ENCODE data around the gene BBOX1.
"Not testable (repeated sequence)": the region's sequence is repeated elsewhere in the genome, so short reads cannot be mapped to it uniquely, and the experiment has no call there.

BBOX1 gene, protein sequence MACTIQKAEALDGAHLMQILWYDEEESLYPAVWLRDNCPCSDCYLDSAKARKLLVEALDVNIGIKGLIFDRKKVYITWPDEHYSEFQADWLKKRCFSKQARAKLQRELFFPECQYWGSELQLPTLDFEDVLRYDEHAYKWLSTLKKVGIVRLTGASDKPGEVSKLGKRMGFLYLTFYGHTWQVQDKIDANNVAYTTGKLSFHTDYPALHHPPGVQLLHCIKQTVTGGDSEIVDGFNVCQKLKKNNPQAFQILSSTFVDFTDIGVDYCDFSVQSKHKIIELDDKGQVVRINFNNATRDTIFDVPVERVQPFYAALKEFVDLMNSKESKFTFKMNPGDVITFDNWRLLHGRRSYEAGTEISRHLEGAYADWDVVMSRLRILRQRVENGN

DNA sequence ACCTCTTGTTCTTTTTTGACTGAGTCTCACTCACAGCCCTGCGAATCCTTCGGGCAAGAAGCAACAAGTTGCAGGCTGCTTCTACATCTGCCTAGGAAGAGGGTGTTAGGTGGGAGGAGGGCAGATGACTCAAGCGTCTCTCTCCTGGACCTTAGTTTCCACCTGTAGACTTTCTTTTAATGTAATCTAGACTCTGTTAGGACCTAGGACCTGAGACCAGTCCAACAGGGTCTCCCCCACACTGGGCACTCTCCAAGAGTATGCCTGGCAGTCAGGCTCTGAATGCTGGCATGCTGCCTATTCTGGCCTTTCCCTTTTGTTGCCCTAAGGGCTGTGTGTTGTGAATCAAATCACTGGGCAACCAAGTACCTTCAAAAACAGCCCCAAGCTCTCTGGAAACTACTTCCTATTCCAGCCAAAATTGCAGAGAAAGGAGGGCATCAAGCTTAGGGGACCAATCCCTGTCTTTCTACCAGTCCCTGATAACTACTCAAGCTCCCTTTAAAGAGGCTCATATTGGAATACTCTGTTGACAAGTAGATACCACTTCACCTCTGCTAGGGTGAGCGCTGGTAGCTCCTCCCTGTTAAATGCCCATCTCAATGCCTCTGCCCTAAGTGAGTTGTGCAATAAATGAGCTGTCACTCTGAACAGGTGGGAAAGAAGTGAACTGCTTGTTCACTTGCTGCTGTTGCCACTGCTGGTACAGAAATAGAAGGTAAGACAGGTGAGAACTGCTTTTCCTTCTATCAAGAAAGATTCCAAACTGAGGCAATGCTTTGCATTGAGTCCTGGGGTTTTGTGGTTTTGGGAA is at the start of gene BBOX1:
TSS of gene BBOX1 (plus strand) at position 514 of the 814 bp plus-strand sequence. CDS start 14,616 bp downstream, outside the sequence.
- DNase-seq = no peak

DNA sequence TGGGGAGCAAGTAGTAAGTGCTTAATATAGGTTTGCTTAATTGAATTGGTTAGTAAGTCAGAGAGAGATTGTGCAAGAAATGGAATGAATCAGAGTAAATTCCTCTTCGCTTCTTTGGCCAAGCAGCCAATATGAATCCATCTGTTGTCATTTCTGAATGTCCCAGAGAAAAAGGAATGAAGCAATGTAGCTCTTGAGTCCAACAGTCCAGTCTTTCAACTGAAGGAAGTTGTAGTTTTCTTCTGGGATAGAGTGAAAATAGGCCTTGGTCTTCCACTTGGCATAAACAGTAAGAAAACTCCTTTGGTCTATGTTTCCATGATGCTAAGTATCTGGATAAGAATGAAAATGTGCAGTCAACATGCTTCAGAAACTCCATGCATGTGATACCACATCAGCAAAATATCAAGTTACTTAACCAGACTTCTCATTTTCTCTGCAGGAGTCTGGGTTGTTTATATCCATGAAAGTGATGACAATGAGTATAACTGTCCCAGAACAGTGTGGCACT is 48.5 kb upstream of the BBOX1 start:
- no peak for DNase-seq

DNA sequence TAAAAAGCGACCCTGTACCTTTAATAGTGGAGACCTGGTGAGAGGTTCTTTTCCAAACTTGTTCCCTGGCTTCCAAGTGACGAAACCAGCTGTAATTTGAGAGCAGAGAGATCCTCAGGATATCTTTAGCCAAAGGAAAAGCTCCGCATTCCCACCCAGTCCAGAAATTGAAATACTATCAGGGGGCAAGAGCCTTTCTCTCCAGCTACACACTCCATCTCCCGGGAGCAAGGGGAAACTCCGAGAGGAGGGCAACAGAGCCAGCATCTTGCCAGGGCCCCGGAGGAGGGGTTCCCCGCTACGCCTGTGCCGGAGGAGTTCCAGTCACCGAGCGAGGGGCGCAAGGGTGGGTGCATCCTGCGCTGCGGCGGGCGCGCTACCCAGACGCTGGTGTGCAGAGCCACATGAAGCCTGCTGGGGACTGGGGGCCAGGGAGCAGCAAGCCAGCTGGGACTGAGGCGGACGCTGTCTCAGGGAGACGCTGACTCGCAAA is 46.6 kb upstream of the BBOX1 start, which contains the start of gene FIBIN:
TSS of gene FIBIN (plus strand) at position 148 of the 493 bp plus-strand sequence. CDS start 415 bp downstream, outside the sequence.
- no peak for DNase-seq

DNA sequence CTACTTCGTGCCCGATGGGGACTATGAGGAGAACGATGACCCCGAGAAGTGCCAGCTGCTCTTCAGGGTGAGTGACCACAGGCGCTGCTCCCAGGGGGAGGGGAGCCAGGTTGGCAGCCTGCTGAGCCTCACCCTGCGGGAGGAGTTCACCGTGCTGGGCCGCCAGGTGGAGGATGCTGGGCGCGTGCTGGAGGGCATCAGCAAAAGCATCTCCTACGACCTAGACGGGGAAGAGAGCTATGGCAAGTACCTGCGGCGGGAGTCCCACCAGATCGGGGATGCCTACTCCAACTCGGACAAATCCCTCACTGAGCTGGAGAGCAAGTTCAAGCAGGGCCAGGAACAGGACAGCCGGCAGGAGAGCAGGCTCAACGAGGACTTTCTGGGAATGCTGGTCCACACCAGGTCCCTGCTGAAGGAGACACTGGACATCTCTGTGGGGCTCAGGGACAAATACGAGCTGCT is 46.0 kb upstream of the BBOX1 start:
- DNase-seq = no peak

DNA sequence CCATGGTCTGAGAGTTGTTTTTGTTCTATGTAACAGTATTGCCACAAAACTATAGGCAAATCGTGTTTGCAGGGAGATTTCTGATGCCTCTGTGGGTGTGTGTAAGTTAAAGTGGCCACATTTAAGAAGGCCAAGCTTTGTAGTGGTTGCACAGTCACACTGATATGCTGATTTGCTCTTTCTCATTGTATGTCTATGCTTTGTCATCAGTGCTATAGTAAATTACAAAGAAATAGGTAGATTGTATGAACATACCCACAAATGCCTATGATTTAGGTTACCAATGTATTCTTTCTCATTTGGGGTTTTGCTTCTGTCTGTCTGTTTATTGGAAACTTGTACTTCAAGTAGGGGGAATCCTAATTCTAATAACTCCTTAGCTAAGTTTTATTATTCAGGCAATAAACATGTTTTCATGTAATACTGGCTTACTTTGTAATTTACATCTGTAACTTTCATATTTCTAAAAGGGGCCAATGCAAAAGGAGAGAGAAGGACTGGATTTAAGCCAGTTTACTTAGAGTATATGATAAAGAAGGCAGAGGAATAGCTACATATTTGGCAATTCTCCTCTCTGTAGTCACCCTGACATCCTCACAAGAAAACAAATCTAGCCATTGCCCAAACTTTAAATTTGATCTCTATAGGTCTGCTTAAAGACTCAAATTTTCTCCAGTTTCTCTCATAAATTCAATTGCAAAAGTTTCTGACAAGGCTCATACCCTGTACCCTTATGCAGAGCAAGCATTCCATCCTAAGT is 44.7 kb upstream of the BBOX1 start:
- DNase-seq = no peak

DNA sequence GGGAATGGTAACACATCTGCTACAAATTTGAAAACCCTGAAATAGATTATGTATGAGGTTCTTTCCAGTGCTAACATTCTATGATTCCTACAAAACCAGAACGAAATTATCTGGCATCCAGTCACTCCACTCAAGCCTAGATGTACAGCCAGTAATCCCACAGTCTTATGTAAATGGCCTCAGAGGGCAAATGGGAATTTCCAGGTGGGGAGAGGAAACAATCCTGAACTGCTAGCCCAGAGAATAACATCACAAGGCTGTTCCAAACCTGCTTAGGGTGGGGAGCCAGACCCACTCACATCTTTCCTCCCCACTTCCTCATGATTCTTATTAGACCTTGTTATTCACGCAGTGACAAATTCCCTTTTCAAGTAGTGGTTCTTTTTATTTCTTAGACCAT is 43.2 kb upstream of the BBOX1 start:
- no peak for DNase-seq

DNA sequence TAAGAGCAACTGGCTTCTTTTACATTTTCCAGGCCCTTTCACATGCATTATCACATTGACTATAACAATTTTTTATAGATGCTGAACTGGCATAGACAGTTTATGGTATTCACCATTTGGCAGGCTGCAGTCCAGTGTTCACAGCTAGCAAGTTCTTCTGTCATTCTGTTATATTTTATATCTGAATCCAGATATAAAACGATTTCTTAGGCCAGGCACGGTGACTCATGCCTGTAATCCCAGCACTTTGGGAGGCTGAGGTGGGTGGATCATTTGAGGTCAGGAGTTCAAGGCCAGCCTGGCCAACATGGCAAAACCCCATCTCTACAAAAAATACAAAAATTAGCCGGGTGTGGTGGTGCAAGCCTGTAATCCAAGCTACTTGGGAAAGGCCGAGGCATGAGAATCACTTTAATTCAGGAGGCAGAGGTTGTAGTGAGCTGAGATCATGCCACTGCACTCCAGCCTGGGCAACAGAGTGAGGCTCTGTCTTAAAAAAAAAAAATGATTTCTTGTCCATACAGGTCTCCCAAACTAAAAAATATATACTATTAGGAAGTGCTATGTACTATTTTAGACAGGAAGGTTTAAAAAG is 39.4 kb upstream of the BBOX1 start:
- DNase-seq = not testable (repeated sequence)

DNA sequence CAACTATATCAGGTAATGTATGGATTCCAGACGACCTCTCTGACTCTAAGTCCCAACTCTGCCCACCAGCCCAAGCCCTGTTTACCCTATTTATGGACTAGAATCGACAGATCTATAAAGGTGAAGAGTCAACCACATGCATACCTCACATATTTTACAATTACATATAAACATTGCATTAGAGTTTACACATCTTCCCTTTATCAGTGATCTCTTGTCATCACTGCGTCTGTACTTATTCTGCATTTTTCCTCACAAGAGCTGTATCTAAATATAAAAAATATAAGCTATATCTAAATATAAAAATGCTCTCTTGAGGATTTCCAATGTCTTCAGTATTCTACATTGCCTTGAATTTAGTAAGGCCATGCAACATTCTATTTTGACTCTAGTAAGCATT is 38.2 kb upstream of the BBOX1 start:
- no peak for DNase-seq

DNA sequence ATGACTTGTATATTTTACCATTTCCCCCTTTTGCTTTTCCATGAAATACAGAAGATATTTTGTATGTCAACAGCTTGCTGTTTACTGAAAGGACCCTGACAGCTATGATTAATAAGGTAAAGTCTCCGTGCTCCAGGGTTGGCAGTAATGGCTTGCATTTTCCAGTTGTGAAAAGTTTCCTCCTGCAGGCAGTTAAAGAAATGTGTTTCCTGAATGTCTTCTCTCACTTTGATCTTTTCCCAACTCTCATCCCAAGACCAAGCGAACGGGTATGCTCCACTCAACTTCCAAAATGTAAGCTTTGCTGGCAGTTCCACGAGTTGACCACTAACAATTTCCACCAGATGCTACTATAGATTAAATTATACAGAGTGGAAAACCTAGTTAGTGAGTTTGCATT is 37.8 kb upstream of the BBOX1 start:
- no peak for DNase-seq

DNA sequence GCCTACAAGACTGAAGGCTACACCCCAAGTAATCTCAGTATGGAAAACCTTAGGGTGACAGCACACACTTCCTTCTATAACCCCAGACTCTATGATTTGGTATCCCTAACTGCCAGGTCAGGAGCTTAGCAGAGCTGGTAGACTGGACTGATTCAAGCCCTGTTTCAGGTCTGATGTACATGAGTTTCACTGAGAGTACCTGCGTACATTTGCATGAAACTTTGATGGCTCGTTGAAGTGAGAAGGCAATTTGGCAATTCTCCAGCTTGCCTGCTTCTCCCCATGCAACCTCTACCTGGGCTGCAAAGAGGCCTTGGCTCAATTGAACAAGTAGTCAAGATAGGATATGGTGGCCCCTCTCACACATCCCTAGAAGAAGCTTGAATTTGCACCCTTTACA is 36.5 kb upstream of the BBOX1 start:
- no peak for DNase-seq

DNA sequence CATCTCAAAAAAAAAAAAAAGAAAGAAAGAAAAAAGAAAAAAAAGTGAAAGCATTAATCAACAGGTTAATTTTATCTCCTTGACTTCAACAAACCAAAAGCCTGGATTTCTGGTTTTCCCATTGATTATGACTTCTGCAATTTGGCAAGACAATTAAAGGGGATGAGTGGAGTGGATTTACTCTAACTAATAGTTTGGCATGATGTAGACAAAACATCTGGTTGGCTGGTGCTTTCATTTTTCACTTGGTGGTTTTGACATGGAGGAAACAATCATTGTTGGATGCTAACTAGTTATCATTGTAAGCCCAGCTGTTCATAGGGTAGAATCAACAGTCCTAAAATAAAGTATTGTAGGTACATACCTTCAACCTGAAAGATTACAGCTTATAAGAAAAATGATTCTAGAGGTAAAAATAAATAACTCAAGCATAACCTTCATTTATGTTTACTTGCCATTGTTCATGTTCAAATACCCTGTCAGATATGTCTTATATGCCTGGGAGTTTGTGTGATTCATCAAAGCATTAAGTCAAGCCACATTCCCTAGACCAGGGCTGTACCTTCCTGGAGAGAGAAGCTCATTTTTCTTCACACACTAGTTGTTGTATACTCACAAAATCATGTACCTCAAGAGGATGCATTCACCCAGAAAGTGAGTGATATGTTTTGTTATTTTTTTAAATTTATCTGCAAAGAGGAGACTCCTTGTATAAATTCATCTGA is 31.6 kb upstream of the BBOX1 start:
- no peak for DNase-seq

DNA sequence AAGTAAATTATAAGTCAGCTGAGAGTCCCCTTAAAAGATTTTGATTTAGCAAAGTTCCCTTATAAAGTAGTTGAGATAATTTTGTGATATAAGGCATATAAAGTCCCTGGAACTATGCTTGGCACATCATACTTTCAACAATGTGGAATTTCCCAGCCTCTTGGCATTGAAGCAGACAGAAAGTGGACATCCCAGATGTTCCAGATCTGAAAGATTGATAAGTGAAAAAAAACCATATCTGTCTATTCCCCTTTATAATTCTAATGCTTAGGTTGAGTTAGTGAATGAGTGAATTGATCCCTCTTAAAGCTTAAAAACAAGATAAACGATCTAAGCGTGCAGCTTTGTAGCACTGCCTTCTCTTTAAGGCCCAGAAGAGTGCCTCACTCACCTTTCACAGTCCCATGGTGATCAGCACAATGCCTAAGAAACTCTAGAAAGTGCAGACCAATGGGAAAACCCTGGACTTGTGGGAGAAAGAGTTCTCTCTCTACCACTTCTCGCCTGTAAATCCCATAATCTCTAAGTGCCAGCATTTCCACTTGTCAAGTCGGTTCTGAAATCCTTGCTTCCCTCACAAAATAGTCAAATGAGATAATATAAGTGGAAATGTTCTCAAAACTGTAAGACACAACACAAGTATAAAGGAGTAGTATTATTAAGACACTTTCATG is 28.9 kb upstream of the BBOX1 start:
- DNase-seq = no peak

DNA sequence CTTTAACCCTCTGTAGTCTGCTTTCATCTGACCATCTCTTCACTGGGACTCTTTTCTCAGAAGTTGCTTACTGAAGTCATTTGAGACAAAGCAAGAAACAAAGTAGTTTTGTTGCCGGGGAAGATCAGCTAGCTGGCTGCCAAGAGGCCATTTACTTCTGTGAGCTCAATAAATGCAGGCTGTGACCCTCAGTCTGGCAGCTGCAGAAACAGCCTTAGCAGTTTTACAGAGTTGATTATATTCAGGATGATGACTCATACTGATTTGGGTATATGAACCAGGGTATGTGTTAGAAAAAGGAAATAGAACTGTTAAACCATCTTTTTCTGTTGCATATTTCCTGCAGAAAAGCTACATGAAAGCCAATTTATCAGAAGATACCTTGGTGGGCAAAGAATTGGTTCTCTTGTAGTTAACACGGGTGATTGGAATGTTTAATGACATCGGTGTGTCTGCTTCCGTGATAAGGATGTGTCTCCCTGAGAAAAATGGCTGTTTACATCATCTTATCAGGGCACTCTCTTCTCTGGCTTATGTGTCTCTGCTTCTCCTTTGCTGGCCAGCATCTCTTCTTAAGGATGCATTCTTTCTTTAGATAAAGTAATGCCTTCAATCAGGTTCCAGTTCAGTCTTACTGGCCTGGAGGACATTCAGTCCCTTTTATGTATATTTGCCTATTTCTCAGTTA is 28.2 kb upstream of the BBOX1 start:
- no peak for DNase-seq

DNA sequence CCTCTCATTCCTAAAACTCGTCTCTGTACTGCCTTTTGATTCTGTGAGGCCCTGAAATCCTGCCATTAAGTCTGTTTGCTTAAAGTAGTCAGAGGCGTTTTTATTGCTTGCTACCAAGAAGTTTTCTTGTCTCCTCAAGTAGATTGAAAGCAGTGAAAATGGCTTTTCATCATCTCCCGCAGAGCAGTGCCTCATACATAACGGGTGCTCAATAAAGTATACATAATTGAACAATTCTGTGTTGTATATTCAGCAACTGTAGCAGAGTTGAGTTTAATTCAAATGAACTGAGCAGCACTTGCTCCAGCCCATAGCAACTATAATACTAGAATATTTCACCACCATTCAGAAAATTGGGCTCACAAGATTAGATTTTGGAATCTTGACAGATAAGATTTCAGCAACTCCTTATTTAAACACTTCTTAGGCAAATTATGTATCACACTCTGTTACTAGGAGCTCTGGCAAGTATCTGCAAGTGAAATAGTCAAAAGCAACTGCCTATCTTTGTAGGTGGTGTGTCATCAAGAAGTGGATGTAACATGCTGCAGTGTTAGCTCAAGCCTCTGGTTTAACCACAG is 26.7 kb upstream of the BBOX1 start:
- DNase-seq = no peak

DNA sequence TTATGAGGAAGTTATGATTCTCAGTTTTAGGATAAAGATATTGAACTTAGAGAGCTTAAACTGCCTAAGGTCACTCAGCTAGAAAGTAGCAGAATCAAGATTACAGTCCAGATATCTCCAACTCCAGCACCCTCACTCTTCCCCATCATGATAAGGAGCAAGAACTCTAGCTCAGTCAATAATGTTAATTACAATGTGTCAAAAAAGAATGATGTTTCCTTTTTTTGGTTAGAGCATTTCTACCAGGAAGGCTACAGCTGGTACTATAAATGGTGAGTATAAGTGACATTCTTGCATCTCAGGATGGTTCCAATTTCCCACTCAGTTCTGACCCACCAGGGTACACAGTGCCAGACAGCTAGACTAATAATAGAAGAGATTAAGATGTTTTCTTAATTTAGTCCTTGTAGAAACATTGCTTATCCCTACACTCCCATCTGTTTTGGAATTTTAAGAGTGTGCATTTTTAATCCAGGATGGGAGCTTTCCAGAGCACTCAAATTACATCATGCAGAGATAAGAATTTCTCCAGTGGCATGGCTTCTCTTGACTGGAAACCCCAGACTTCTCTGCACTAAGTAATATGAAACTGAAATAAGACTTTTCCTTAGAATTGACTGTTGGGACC is 21.6 kb upstream of the BBOX1 start:
- no peak for DNase-seq

DNA sequence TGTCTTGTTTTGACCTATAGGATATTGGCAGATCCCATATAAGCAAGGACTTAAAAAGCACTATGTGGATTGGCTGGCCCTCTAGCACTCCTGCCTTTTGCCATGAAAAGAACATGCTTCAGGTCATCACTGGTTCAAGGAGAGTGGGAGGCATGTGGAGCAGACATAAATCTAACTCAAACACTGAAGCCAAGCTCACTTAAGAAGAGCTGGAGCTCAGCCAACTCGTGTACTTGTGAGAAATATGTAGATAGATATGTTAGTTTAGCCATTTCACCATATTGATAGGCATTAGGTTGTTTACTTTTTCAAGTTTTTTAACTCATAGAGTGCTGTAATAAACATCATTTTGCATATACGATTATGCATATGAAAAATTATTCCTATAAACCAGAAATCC is 19.9 kb upstream of the BBOX1 start:
- no peak for DNase-seq

DNA sequence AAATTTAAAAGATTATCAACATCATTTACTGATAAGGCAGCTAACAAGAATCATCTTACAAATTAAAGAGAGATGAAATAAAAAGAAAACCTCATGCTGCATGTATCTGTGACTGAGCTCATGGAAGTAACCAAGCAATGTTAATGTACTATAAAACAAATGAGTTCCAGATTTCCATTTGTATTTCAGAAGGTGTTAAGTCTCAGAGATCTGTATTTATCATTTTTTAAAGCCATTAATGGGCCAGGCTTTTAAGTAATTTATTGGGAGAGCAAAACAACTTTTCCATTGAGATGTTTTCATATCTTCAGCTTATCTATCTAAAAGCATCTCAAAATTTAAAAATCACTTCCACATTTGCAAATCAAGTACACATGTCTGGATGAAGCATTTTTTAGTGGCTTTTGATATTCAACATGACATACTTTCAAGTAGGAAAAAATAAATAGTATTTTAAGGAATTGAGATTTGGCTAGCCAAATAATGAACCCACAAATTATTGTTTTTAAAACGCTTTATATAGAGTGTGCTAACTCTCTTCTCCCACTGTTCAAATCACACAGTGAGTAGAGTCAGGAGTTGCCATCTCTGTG is 17.9 kb upstream of the BBOX1 start:
- DNase-seq = no peak

DNA sequence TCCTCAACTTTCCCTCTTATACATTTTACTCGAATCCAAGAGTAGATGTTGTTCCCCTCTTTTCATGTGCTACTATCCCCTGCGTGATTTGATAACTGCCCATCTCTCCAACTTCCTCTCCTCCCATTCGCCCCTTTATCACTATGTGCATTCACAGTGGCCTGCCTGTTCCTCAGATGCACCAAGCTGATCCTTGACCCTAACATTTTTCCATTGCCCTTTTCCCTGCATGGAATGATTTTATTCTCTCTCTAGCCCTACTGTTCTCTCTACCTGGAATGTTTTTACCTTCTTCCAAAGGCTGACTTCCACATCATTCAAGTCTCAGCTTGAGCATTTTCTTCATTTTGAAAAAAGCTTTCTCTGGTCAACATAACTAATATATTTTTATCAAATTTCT is 15.8 kb upstream of the BBOX1 start:
- DNase-seq = no peak

DNA sequence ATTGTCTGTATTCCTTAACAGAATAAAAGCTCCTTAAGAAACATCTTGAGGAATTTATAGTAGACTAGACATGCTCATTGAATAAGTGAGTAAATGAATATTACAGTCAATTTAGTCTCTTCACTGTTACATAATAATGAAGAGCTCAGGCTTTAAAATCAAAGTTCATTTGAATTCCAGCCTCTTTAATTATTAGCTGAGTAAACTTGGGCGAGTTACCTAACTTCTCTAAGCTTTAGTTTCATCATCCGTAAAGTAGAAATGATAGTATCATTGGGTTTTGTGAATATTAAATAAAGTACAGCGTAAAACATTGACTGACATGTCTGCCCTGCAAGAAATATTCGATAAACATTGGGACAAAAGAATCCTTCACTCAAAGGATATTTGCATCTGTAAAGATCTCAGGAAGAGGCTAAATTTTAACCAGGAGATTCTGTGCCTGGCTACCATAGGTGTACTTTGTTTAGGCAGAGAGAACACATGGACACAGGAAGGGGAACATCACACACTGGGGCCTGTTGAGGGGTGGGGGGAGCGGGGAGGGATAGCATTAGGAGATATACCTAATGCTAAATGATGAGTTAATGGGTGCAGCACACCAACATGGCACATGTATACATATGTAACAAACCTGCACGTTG is 15.2 kb upstream of the BBOX1 start:
- no peak for DNase-seq
